ENCODE data around the gene ITIH4.

ITIH4 gene

GRCh38 chr3:52790741-52791140 is 39.7 kb downstream of the ITIH4 start:
- H3K4me1 ChIP-seq (ENCODE audit: control insufficient read depth in 1 of 2, insufficient read depth in 1 of 2, low read depth in 1 of 2, low read length in 1 of 2), result no peaks in the 10 kb centered on the region
- H3K36me3 ChIP-seq, result no peaks in the 10 kb centered on the region
- no peak overlapping the region for H3K27ac ChIP-seq
- H3K27me3 ChIP-seq, result no peaks in the 10 kb centered on the region
- no peaks in the 10 kb centered on the region for H3K9me3 ChIP-seq
- H3K4me3 ChIP-seq (ENCODE audit: low read depth in 1 of 2, low read length in 1 of 2), result no peak overlapping the region
- no peak for TF ChIP-seq CTCF (IDR thresholded peaks at IDR 0.05)

- H3K27me3 ChIP-seq, result no peaks in the 10 kb centered on the region
- H3K9me3 ChIP-seq, result no peaks in the 10 kb centered on the region
- H3K36me3 ChIP-seq, result no peaks in the 10 kb centered on the region
- no peak overlapping the region for H3K4me3 ChIP-seq (ENCODE audit: low read depth in 1 of 2, low read length in 1 of 2)
- no peak overlapping the region for H3K27ac ChIP-seq
- H3K4me1 ChIP-seq (ENCODE audit: control insufficient read depth in 1 of 2, insufficient read depth in 1 of 2, low read depth in 1 of 2, low read length in 1 of 2), result no peaks in the 10 kb centered on the region
- TF ChIP-seq CTCF (IDR thresholded peaks at IDR 0.05), result no peak
Observed at GRCh38 chr3:52790337-52790736, 40.1 kb downstream of the ITIH4 start.

- Histone ChIP-seq H3K4me3 (ENCODE audit: low read depth in 1 of 2, low read length in 1 of 2) (no peak overlapping the region), H3K27ac (no peak overlapping the region), H3K36me3 (no peaks in the 10 kb centered on the region), H3K4me1 (ENCODE audit: control insufficient read depth in 1 of 2, insufficient read depth in 1 of 2, low read depth in 1 of 2, low read length in 1 of 2) (no peaks in the 10 kb centered on the region), H3K9me3 (no peaks in the 10 kb centered on the region), H3K27me3 (no peaks in the 10 kb centered on the region)
- TF ChIP-seq CTCF (IDR thresholded peaks at IDR 0.05), result no peak
Observed at GRCh38 chr3:52789746-52790040, 40.8 kb downstream of the ITIH4 start.

- Histone ChIP-seq H3K9me3 (no peaks in the 10 kb centered on the region), H3K27ac (no peak overlapping the region), H3K4me1 (ENCODE audit: control insufficient read depth in 1 of 2, insufficient read depth in 1 of 2, low read depth in 1 of 2, low read length in 1 of 2) (no peaks in the 10 kb centered on the region), H3K27me3 (no peaks in the 10 kb centered on the region), H3K36me3 (no peaks in the 10 kb centered on the region), H3K4me3 (ENCODE audit: low read depth in 1 of 2, low read length in 1 of 2) (no peak overlapping the region)
- TF ChIP-seq CTCF (IDR thresholded peaks at IDR 0.05), result no peak
Observed at GRCh38 chr3:52788890-52789745, 41.4 kb downstream of the ITIH4 start.

GRCh38 chr3:52787672-52788625 is 42.5 kb downstream of the ITIH4 start:
- Histone ChIP-seq H3K9me3 (no peaks in the 10 kb centered on the region), H3K4me3 (ENCODE audit: low read depth in 1 of 2, low read length in 1 of 2) (no peak overlapping the region), H3K36me3 (no peaks in the 10 kb centered on the region), H3K27me3 (no peaks in the 10 kb centered on the region), H3K27ac (no peak overlapping the region), H3K4me1 (ENCODE audit: control insufficient read depth in 1 of 2, insufficient read depth in 1 of 2, low read depth in 1 of 2, low read length in 1 of 2) (no peaks in the 10 kb centered on the region)
- no peak for TF ChIP-seq CTCF (IDR thresholded peaks at IDR 0.05)

Measured in neutrophil (primary cell).